WTC11 (cell line): ENCODE measurements around the gene ARHGAP42. TPM values are rescaled to one million over a fixed set of nuclear protein-coding genes. Genes with fewer than 3 reads are reported as not detected.

ENCODE experiments used
- ATAC-seq: fragments of 200-7000 bp; cut with Tn5 transposase; 2 replicates; pipeline ENCODE4 v1.10.0; 2021; ENCODE audit warnings: mild to moderate bottlenecking, moderate library complexity
- CTCF ChIA-PET: fragments of 300-600 bp; sonication (Branson Sonifier 250); formaldehyde crosslinking; loops from one replicate; lab custom pipeline; 2021; ENCODE audit warnings: antibody characterized with exemption; lab: Charles Lee
- POLR2A ChIA-PET: fragments of 350-600 bp; sonication (Branson Sonifier 250); formaldehyde crosslinking; loops from one replicate; lab custom pipeline; 2021; ENCODE audit warnings: antibody characterized with exemption; lab: Charles Lee
- DNase-seq: peaks from one replicate; pipeline ENCODE4 v3.0.0; 2021; ENCODE audit warnings: low spot score
- H3K27ac Mint-ChIP-seq: 2 replicates; pipeline ENCODE4 v1.8.0; 2021; ENCODE audit warnings: mixed read lengths
- H3K27me3 Mint-ChIP-seq: 2 replicates; pipeline ENCODE4 v1.8.0; 2021; ENCODE audit warnings: low read depth, mild to moderate bottlenecking, moderate library complexity, mixed read lengths
- H3K36me3 Mint-ChIP-seq: 2 replicates; pipeline ENCODE4 v1.8.0; 2021; ENCODE audit warnings: mixed read lengths
- H3K4me1 Mint-ChIP-seq: 2 replicates; pipeline ENCODE4 v1.8.0; 2022; ENCODE audit warnings: mixed read lengths
- H3K4me3 Mint-ChIP-seq: 2 replicates; pipeline ENCODE4 v1.8.0; 2021; ENCODE audit warnings: mild to moderate bottlenecking, moderate library complexity, mixed read lengths
- H3K9me3 Mint-ChIP-seq: 2 replicates; pipeline ENCODE4 v1.8.0; 2021; ENCODE audit warnings: mixed read lengths
- ATF3 ChIP-seq: sonication (generic); formaldehyde crosslinking; conservative IDR thresholded peaks from 2 replicates; pipeline ENCODE4 v1.8.1; 2022; ENCODE audit warnings: mild to moderate bottlenecking, missing genetic modification reagents
- CDX4 ChIP-seq: fragments of 250-450 bp; sonication (Bioruptor Pico); IDR thresholded peaks from 2 replicates; pipeline ENCODE4 v1.9.0; 2021; ENCODE audit warnings: moderate library complexity, mild to moderate bottlenecking, inconsistent platforms, borderline replicate concordance
- ESRRA ChIP-seq: sonication (generic); formaldehyde crosslinking; IDR thresholded peaks from 2 replicates; pipeline ENCODE4 v1.8.1; 2022; ENCODE audit warnings: mild to moderate bottlenecking, missing genetic modification reagents, borderline replicate concordance
- GABPB1 ChIP-seq: sonication (generic); formaldehyde crosslinking; IDR thresholded peaks from 2 replicates; pipeline ENCODE4 v1.8.1; 2023; ENCODE audit warnings: mild to moderate bottlenecking, missing genetic modification reagents
- NFE2L1 ChIP-seq: sonication (generic); formaldehyde crosslinking; IDR thresholded peaks from 2 replicates; pipeline ENCODE4 v1.8.1; 2023; ENCODE audit warnings: missing genetic modification reagents
- NR1H2 ChIP-seq: sonication (generic); formaldehyde crosslinking; IDR thresholded peaks from 2 replicates; pipeline ENCODE4 v1.9.0; 2021; ENCODE audit warnings: mild to moderate bottlenecking, moderate library complexity, missing genetic modification reagents
- SMAD4 ChIP-seq: sonication (generic); formaldehyde crosslinking; IDR thresholded peaks from 2 replicates; pipeline ENCODE4 v1.8.0; 2022; ENCODE audit warnings: mild to moderate bottlenecking, missing genetic modification reagents
- USF2 ChIP-seq: sonication (generic); formaldehyde crosslinking; IDR thresholded peaks from 2 replicates; pipeline ENCODE4 v1.8.1; 2023; ENCODE audit warnings: mild to moderate bottlenecking, missing genetic modification reagents, moderate library complexity
- ZBTB21 ChIP-seq: sonication (generic); formaldehyde crosslinking; IDR thresholded peaks from 2 replicates; pipeline ENCODE4 v1.8.1; 2023; ENCODE audit warnings: mild to moderate bottlenecking, missing genetic modification reagents, borderline replicate concordance
- ZNF138 ChIP-seq: sonication (generic); formaldehyde crosslinking; conservative IDR thresholded peaks from 2 replicates; pipeline ENCODE4 v1.8.1; 2022; ENCODE audit warnings: mild to moderate bottlenecking, moderate library complexity, missing genetic modification reagents
- ZNF219 ChIP-seq: sonication (generic); formaldehyde crosslinking; IDR thresholded peaks from 2 replicates; pipeline ENCODE4 v1.8.0; 2023; ENCODE audit warnings: missing genetic modification reagents, mild to moderate bottlenecking, borderline replicate concordance
- ZNF232 ChIP-seq: sonication (generic); formaldehyde crosslinking; IDR thresholded peaks from 2 replicates; pipeline ENCODE4 v1.8.0; 2022; ENCODE audit warnings: mild to moderate bottlenecking, missing genetic modification reagents
- ZNF396 ChIP-seq: fragments of 250-450 bp; sonication (Bioruptor Pico); IDR thresholded peaks from 2 replicates; pipeline ENCODE4 v1.8.0; 2021; ENCODE audit warnings: mild to moderate bottlenecking, moderate library complexity, borderline replicate concordance
- ZNF671 ChIP-seq: fragments of 250-450 bp; sonication (Bioruptor Pico); IDR thresholded peaks from 2 replicates; pipeline ENCODE4 v1.8.0; 2021; ENCODE audit warnings: mild to moderate bottlenecking
- ZSCAN18 ChIP-seq: fragments of 250-450 bp; sonication (Bioruptor Pico); IDR thresholded peaks from 2 replicates; pipeline ENCODE4 v2.1.2; 2022; ENCODE audit warnings: mild to moderate bottlenecking, moderate library complexity
- total RNA-seq: library from RNA; stranded (reverse); gene quantifications from 3 replicates; pipeline ENCODE4 v1.2.3, GENCODE V29; 2021
- TF ChIP-seq, protein P1 (sequence below): fragments of 250-450 bp; sonication (Bioruptor Pico); IDR thresholded peaks from 2 replicates; pipeline ENCODE4 v1.8.0; 2021; ENCODE audit warnings: mild to moderate bottlenecking
- TF ChIP-seq, protein P2 (sequence below): sonication (generic); formaldehyde crosslinking; IDR thresholded peaks from 2 replicates; pipeline ENCODE4 v1.8.1; 2023; ENCODE audit warnings: mild to moderate bottlenecking, moderate library complexity, missing genetic modification reagents

ARHGAP42 gene
- total RNA-seq, 1 experiment from 2014 or later = 32.5 TPM

DNA sequence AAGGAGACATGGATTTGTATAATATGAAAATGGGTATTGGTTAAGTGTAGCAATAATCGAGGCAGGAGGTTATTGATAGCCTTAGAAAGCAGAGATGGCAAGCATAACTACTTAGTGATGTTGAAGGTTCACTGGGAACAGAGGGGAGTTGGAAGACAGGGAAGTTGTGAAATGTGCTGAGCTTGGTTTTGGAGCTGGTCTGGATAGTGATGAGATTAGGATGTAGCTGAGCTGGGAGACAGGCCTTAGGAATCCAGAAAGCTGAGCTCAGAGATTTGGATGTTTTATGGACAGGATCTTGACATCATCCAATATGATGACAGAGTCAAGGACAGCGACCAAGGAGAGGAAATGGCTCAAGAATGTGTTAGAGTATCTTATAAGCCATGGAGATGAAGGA is 113.1 kb downstream of the ARHGAP42 start:
- H3K4me1 Mint-ChIP-seq = peaks cover 19% of the 10 kb centered on the region
- TF ChIP-seq ZNF671 (CRISPR knock-in tag) = no peak
- TF ChIP-seq ZSCAN18 (CRISPR knock-in tag) = no peak
- no peak for TF ChIP-seq ZNF219
- no peak for TF ChIP-seq ZNF232
- TF ChIP-seq, all 79 proteins: peak for 0
- Mint-ChIP-seq H3K27ac (no peak overlapping the region), H3K4me3 (no peak overlapping the region), H3K9me3 (no peaks in the 10 kb centered on the region), H3K27me3 (no peaks in the 10 kb centered on the region), H3K36me3 (peaks cover 8% of the 10 kb centered on the region; the same call in 1 of the 2 replicates)
- POLR2A ChIA-PET = no interaction called here
- no peak for DNase-seq
- CTCF ChIA-PET = no interaction called here
- ATAC-seq = no peak

DNA sequence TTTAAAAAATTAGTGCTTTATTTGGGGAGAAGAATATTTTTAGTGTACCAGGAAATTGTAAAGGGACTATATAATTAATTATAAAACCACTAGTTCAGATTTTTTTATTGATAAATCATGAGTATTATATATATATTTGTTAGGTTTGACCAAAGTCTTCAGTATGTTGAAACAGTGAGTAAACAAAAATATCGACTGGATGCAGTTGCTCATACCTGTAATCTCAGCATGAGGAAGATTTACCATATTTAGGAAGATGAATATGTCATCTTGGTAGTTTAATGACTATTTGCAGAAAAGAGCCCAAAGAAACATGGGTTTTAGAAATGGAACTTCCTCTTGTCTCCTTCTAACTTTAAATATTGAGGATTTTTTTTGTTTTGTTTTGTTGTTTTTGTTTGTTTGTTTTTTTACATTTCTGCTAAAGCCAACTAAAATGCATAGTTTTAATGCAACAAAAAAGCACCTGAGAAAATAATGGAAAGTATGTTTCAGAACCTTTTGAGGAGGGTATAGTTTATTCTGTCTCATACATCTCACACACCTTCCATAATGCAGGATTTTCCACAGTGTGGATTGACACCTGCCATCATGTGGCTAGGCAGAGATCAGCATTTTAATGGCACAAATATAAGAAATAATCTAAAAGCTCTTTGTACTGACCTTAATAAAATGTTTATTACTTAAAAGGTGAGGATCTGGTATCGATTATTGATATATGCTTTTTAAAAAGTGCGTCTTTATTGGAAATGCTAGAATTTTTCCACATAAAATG is 114.3 kb downstream of the ARHGAP42 start:
- Mint-ChIP-seq H3K4me3 (no peak overlapping the region), H3K9me3 (no peaks in the 10 kb centered on the region), H3K27me3 (no peaks in the 10 kb centered on the region), H3K27ac (no peak overlapping the region), H3K4me1 (peaks cover 14% of the 10 kb centered on the region), H3K36me3 (peaks cover 6% of the 10 kb centered on the region; the same call in 1 of the 2 replicates)
- TF ChIP-seq, protein P1, sequence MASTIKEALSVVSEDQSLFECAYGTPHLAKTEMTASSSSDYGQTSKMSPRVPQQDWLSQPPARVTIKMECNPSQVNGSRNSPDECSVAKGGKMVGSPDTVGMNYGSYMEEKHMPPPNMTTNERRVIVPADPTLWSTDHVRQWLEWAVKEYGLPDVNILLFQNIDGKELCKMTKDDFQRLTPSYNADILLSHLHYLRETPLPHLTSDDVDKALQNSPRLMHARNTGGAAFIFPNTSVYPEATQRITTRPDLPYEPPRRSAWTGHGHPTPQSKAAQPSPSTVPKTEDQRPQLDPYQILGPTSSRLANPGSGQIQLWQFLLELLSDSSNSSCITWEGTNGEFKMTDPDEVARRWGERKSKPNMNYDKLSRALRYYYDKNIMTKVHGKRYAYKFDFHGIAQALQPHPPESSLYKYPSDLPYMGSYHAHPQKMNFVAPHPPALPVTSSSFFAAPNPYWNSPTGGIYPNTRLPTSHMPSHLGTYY (CRISPR knock-in tag) = no peak
- TF ChIP-seq, protein P2, sequence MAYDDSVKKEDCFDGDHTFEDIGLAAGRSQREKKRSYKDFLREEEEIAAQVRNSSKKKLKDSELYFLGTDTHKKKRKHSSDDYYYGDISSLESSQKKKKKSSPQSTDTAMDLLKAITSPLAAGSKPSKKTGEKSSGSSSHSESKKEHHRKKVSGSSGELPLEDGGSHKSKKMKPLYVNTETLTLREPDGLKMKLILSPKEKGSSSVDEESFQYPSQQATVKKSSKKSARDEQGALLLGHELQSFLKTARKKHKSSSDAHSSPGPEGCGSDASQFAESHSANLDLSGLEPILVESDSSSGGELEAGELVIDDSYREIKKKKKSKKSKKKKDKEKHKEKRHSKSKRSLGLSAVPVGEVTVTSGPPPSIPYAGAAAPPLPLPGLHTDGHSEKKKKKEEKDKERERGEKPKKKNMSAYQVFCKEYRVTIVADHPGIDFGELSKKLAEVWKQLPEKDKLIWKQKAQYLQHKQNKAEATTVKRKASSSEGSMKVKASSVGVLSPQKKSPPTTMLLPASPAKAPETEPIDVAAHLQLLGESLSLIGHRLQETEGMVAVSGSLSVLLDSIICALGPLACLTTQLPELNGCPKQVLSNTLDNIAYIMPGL (CRISPR knock-in tag) = no peak
- TF ChIP-seq ESRRA = no peak
- no peak for TF ChIP-seq GABPB1
- TF ChIP-seq ATF3 (CRISPR knock-in tag) = no peak
- no peak for TF ChIP-seq NR1H2 (CRISPR knock-in tag)
- no peak for TF ChIP-seq ZBTB21 (CRISPR knock-in tag)
- TF ChIP-seq ZNF138 (CRISPR knock-in tag) = no peak
- TF ChIP-seq NFE2L1 = no peak
- no peak for TF ChIP-seq ZSCAN18 (CRISPR knock-in tag)
- TF ChIP-seq ZNF396 (CRISPR knock-in tag) = no peak
- TF ChIP-seq CDX4 (CRISPR knock-in tag) = no peak
- TF ChIP-seq ZNF671 (CRISPR knock-in tag) = no peak
- no peak for TF ChIP-seq SMAD4
- no peak for TF ChIP-seq USF2 (CRISPR knock-in tag)
- POLR2A ChIA-PET = no interaction called here
- DNase-seq (no peak), ATAC-seq (no peak)
- CTCF ChIA-PET = no interaction called here
